H1 (cell line): Measurements from ENCODE around the gene CCDC197. TPM values are rescaled to one million over a fixed set of nuclear protein-coding genes. Genes with fewer than 3 reads are reported as not detected.

ENCODE experiments used
- BACH1 ChIP-seq: IDR thresholded peaks from 2 replicates; pipeline ENCODE4 v1.6.1; 2012; ENCODE audit warnings: low read length, improper control_type of control experiment
- CHD1 ChIP-seq: IDR thresholded peaks from 2 replicates; pipeline ENCODE4 v1.6.1; 2012; ENCODE audit warnings: low read depth, low read length, improper control_type of control experiment
- EP300 ChIP-seq, 2 experiments: IDR thresholded peaks; 1 replicate in 1 of 2; 2 replicates in 1 of 2; pipeline ENCODE4 v1.6.1; 2011 to 2012; ENCODE audit warnings: low read depth in 2 of 2, low read length in 2 of 2, mild to moderate bottlenecking in 2 of 2, borderline replicate concordance in 1 of 2, inconsistent platforms in 1 of 2, moderate library complexity in 1 of 2
- HDAC2 ChIP-seq, 2 experiments: fragments of 300-600 bp in 1 of 2; sonication (generic) in 1 of 2; IDR thresholded peaks; 2 replicates each; pipeline ENCODE4 v1.6.1; 2011 to 2012; ENCODE audit warnings: low read depth in 2 of 2, low read length in 2 of 2, mild to moderate bottlenecking in 2 of 2, moderate library complexity in 2 of 2, borderline replicate concordance in 1 of 2, inconsistent platforms in 1 of 2
- JUND ChIP-seq: IDR thresholded peaks from 2 replicates; pipeline ENCODE4 v1.6.1; 2011; ENCODE audit warnings: mild to moderate bottlenecking, improper control_type of control experiment, low read length
- KDM4A ChIP-seq: IDR thresholded peaks from one replicate; pipeline ENCODE4 v1.7.1; 2012; ENCODE audit warnings: low read depth, mild to moderate bottlenecking, moderate library complexity, low read length, inconsistent platforms; ENCODE audit not compliant: severe bottlenecking
- MAX ChIP-seq: IDR thresholded peaks from 2 replicates; pipeline ENCODE4 v1.6.1; 2012; ENCODE audit warnings: inconsistent platforms
- NRF1 ChIP-seq: IDR thresholded peaks from 2 replicates; pipeline ENCODE4 v1.6.1; 2011; ENCODE audit warnings: mild to moderate bottlenecking, low read depth, low read length, improper control_type of control experiment
- POLR2AphosphoS5 ChIP-seq: IDR thresholded peaks from 2 replicates; pipeline ENCODE4 v1.6.1; 2011; ENCODE audit warnings: low read depth, low read length
- RAD21 ChIP-seq, 2 experiments: IDR thresholded peaks in 1 of 2; conservative IDR thresholded peaks in 1 of 2; 2 replicates each; pipeline ENCODE4 v1.6.1; 2011; ENCODE audit warnings: low read depth in 2 of 2, low read length in 2 of 2, improper control_type of control experiment in 1 of 2, inconsistent platforms in 1 of 2, mild to moderate bottlenecking in 1 of 2, moderate library complexity in 1 of 2
- RBBP5 ChIP-seq: IDR thresholded peaks from 2 replicates; pipeline ENCODE4 v1.7.1; 2012; ENCODE audit warnings: low read depth, mild to moderate bottlenecking, inconsistent platforms, low read length, moderate library complexity, borderline replicate concordance
- RNF2 ChIP-seq: fragments of 200-900, 300-1000 bp; sonication (generic); IDR thresholded peaks from 2 replicates; pipeline ENCODE4 v1.7.1; 2016; ENCODE audit warnings: borderline replicate concordance, low read depth, mild to moderate bottlenecking, antibody characterized with exemption, low read length; ENCODE audit not compliant: poor library complexity, severe bottlenecking; ENCODE audit errors: missing control alignments
- RXRA ChIP-seq: IDR thresholded peaks from 2 replicates; pipeline ENCODE4 v1.6.1; 2011; ENCODE audit warnings: low read depth, mild to moderate bottlenecking, low read length, moderate library complexity; ENCODE audit not compliant: insufficient read depth
- SAP30 ChIP-seq: fragments of 300-600 bp; sonication (generic); IDR thresholded peaks from 2 replicates; pipeline ENCODE4 v1.7.1; 2012; ENCODE audit warnings: low read length, moderate library complexity, mild to moderate bottlenecking, inconsistent platforms; ENCODE audit not compliant: insufficient read depth, insufficient replicate concordance
- SIN3A ChIP-seq, 2 experiments: IDR thresholded peaks in 1 of 2; conservative IDR thresholded peaks in 1 of 2; 2 replicates each; pipeline ENCODE4 v1.6.1; 2011 to 2012; ENCODE audit warnings: low read length in 2 of 2, improper control_type of control experiment in 1 of 2, low read depth in 1 of 2, mild to moderate bottlenecking in 1 of 2
- TAF7 ChIP-seq: optimal IDR thresholded peaks from 2 replicates; pipeline ENCODE3; 2011; ENCODE audit warnings: low read depth, mild to moderate bottlenecking, inconsistent platforms, low read length, moderate library complexity, borderline replicate concordance
- TBP ChIP-seq: IDR thresholded peaks from 2 replicates; pipeline ENCODE4 v1.6.1; 2011; ENCODE audit warnings: low read depth, low read length, improper control_type of control experiment
- TCF12 ChIP-seq: IDR thresholded peaks from 2 replicates; pipeline ENCODE4 v1.6.1; 2011; ENCODE audit warnings: low read depth, mild to moderate bottlenecking, low read length
- TEAD4 ChIP-seq: IDR thresholded peaks from 2 replicates; pipeline ENCODE4 v1.6.1; 2012; ENCODE audit warnings: low read depth, low read length, inconsistent platforms, mixed read lengths
- USF2 ChIP-seq: IDR thresholded peaks from 2 replicates; pipeline ENCODE4 v1.6.1; 2011; ENCODE audit warnings: low read length, improper control_type of control experiment
- polyA plus RNA-seq, 7 experiments: library from polyadenylated mRNA; depleted of rRNA in 3 of 7; stranded (reverse) in 5 of 7; unstranded in 2 of 7; fragments of >200 nt in 5 of 7; fragments of 200-250 nt in 2 of 7; gene quantifications; 1 replicate in 5 of 7; 2 replicates in 1 of 7; 4 replicates in 1 of 7; pipeline versions ENCODE4 v1.2.1 to v1.2.3, GENCODE V29; 2011 to 2013; ENCODE audit warnings: missing spikeins in 2 of 7, mixed read lengths in 2 of 7
- total RNA-seq: library from RNA; stranded (reverse); fragmentation: NEBNext Ultra II Directional; extraction: Animal tissue kit (Norgen Biotek cat#: 25700); gene quantifications from 2 replicates; pipeline ENCODE4 v1.2.1, GENCODE V29; 2021

CCDC197 gene
- total and polyA plus RNA-seq, 2 of the 8 experiments (the other 6 are each of a cell fraction or from before 2014, with no cell fraction given) = not detected

DNA sequence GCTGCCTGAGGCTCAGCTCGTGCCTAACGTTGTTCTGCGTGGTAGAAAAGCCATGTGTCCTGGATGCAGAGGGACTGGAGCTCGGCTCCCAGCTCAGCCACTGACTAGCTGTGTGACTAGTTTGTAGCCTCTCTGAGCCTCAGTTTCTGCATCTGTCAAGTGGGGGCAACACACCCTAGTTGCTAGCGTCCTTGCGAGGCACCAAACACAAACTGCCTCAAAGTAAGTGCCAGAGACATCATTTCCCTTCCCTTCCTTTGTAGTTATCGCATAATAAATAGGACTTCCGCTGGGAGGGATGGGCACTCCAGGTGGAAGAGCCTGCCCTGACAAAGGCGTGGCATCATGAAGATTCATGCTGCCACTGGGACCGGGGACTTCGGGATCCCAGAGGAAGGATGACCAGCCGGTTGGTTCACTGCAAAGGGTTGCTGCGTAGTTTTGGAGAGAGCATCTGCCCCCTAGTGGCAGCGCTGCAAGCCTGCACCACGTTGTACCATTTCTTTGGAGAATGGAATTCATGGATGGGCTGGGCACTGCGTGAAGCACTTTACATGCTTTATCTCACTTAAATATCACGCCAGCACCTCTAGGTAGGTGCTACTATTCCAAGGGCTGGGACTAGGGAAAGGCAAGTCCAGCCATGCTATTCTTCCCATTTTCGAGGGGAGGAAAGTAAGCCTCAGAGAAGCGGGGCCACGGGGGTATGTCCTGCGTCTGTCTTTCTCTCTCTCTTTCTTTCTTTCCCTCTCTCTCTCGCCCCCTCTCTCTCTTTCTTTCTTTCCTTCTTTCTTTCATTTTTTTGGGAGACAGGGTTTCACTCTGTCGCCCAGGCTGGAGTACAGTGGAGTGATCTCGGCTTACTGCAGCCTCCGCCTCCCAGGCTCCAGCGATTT is 4.6 kb downstream of the CCDC197 start (continued):
- TF ChIP-seq RAD21 (IDR thresholded peaks at IDR 0.05 in 1 of 2, conservative IDR thresholded peaks at IDR 0.05 in 1 of 2; ENCODE audit: low read depth in 2 of 2, low read length in 2 of 2) (peak; percentile 89 to 90), SAP30 (no peak), NRF1 (no peak), TAF7 (no peak), TCF12 (0 out of 2 replicates have a peak, but pooled peaks have one; percentile 9), RNF2 (no peak), RXRA (no peak), CHD1 (no peak), KDM4A (no peak), EP300 (IDR thresholded peaks at IDR 0.05; ENCODE audit: borderline replicate concordance in 1 of 2, low read depth in 2 of 2, low read length in 2 of 2) (no peak), USF2 (no peak), SIN3A (conservative IDR thresholded peaks at IDR 0.05 in 1 of 2, IDR thresholded peaks at IDR 0.05 in 1 of 2; ENCODE audit: low read depth in 1 of 2, low read length in 2 of 2) (0 out of 4 replicates have a peak, but pooled peaks of 1 of the 2 experiments have one; percentile 29), HDAC2 (IDR thresholded peaks at IDR 0.05; ENCODE audit: borderline replicate concordance in 1 of 2, low read depth in 2 of 2, low read length in 2 of 2) (no peak), TEAD4 (peak; percentile 59), TBP (no peak), RBBP5 (no peak), MAX (peak; percentile 64), BACH1 (no peak), JUND (0 out of 2 replicates have a peak, but pooled peaks have one; percentile 38), POLR2AphosphoS5 (no peak)
